ENCODE results near the gene RUNX2. TPM values are rescaled to one million over a fixed set of nuclear protein-coding genes. Genes with fewer than 3 reads are reported as not detected.

RUNX2 gene
- polyA plus RNA-seq, 1 of the 3 experiments (the other 2 are of a cell fraction), result 4.4 TPM

DNA sequence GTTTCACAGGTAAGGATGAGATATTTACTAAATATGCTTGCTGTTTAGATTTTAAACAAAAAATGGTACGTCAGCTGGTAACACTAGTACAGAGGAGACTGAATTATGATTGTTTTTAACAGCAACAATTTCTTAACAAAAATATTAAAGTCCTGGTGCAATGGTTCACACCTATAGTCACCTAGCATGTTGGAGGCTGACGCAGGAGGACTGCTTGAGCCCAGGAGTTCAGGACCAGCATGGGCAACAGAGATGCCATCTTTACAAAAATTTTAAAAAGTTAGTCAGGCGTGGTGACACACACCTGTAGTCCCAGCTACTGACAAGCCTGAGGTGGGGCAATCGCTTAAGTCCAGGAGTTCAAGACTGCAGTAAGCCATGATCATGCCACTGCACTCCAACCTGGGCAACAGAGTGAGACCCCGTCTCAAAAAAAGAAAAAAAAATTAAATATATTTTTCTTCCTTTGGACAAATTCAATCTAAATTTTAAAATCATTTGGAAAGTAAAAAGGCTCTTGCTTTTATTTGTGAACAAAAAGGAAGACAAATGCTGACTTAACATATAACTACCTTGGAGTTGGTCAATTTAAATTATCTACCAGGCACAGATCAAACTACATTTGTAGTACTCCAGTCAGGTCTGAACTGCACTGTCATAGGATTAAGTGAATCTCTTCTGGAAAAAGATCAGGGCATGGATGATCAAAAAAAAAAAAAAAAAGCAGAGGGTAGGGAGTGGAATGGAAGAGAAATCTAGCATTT lies 38.2 kb upstream of the RUNX2 start:
- no peaks in the 10 kb centered on the region for H4K20me1 ChIP-seq (ENCODE audit: insufficient read depth)
- no peak overlapping the region for H3K4me2 ChIP-seq
- H3F3A ChIP-seq (replicated peaks; ENCODE audit: insufficient read depth), result no peaks in the 10 kb centered on the region
- no peaks in the 10 kb centered on the region for H3K4me1 ChIP-seq (ENCODE audit: control insufficient read depth in 1 of 2, insufficient read depth in 2 of 2, low read depth in 1 of 2, low read length in 1 of 2)
- DNase-seq, result no peak
- ChIA-PET CTCF (no interaction called here), POLR2A (no interaction called here)
- 93% methylated on average over 5 of the region's 5 CpGs for WGBS (ENCODE audit: low lambda C conversion rate)
- no peaks in the 10 kb centered on the region for H3K36me3 ChIP-seq (replicated peaks in 1 of 2; ENCODE audit: control insufficient read depth in 1 of 2, insufficient read depth in 2 of 2, low read length in 1 of 2)
- H2AFZ ChIP-seq (ENCODE audit: low read depth), result no peak overlapping the region
- TF ChIP-seq ELF1 (IDR thresholded peaks at IDR 0.05), result no peak
- no peak for TF ChIP-seq POLR2AphosphoS5 (IDR thresholded peaks at IDR 0.05; ENCODE audit: low read depth, low read length)
- no peak for TF ChIP-seq TEAD4 (IDR thresholded peaks at IDR 0.05; ENCODE audit: borderline replicate concordance, insufficient read depth)
- TF ChIP-seq SIN3A (IDR thresholded peaks at IDR 0.05; ENCODE audit: borderline replicate concordance, low read depth, low read length), result no peak
- no peak for TF ChIP-seq FOXJ3 (CRISPR knock-in tag; IDR thresholded peaks at IDR 0.05)
- TF ChIP-seq FOSL2 (IDR thresholded peaks at IDR 0.05; ENCODE audit: borderline replicate concordance, low read depth), result no peak
- TF ChIP-seq, protein P1, sequence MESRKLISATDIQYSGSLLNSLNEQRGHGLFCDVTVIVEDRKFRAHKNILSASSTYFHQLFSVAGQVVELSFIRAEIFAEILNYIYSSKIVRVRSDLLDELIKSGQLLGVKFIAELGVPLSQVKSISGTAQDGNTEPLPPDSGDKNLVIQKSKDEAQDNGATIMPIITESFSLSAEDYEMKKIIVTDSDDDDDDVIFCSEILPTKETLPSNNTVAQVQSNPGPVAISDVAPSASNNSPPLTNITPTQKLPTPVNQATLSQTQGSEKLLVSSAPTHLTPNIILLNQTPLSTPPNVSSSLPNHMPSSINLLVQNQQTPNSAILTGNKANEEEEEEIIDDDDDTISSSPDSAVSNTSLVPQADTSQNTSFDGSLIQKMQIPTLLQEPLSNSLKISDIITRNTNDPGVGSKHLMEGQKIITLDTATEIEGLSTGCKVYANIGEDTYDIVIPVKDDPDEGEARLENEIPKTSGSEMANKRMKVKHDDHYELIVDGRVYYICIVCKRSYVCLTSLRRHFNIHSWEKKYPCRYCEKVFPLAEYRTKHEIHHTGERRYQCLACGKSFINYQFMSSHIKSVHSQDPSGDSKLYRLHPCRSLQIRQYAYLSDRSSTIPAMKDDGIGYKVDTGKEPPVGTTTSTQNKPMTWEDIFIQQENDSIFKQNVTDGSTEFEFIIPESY (IDR thresholded peaks at IDR 0.05; ENCODE audit: borderline replicate concordance, low read depth), result no peak
- no peak for TF ChIP-seq EZH2phosphoT487 (IDR thresholded peaks at IDR 0.05; ENCODE audit: borderline replicate concordance, low read depth)
- no peaks in the 10 kb centered on the region for H3K9me2 ChIP-seq
- no peaks in the 10 kb centered on the region for H3K27me3 ChIP-seq (ENCODE audit: insufficient read depth)
- no peaks in the 10 kb centered on the region for H3K79me2 ChIP-seq (ENCODE audit: insufficient read depth)
- H3K9ac ChIP-seq, result no peak overlapping the region
- no peak overlapping the region for H3K27ac ChIP-seq (ENCODE audit: low read depth in 2 of 2, low read length in 1 of 2)
- no peak overlapping the region for H3K4me3 ChIP-seq (ENCODE audit: low read depth in 2 of 2, low read length in 1 of 2)
- 0 out of 2 replicates have a peak, but pooled peaks cover 4% of the 10 kb centered on the region for H3K9me3 ChIP-seq

DNA sequence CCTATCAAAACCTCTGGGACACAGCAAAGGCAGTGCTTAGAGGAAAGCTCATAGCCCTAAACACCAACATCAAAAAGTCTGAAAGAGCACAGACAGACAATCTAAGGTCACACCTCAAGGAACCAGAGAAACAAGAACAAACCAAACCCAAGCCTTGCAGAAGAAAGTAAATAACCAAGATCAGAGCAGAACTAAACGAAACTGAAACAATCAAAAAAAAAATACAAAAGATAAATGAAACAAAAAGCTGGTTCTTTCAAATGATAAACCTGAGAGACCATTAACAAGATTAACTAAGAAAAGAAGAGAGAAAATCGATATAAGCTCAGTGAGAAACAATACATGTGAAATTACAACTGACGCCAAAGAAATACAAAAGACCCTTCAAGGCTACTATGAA lies 34.8 kb upstream of the RUNX2 start:
- ChIA-PET POLR2A (no interaction called here), CTCF (no interaction called here)
- H3K4me3 ChIP-seq (ENCODE audit: low read depth in 2 of 2, low read length in 1 of 2), result no peak overlapping the region
- H3K27ac ChIP-seq (ENCODE audit: low read depth in 2 of 2, low read length in 1 of 2), result no peak overlapping the region
- H3K36me3 ChIP-seq (replicated peaks in 1 of 2; ENCODE audit: control insufficient read depth in 1 of 2, insufficient read depth in 2 of 2, low read length in 1 of 2), result no peaks in the 10 kb centered on the region
- H3K9me2 ChIP-seq, result no peaks in the 10 kb centered on the region
- H3K4me1 ChIP-seq (ENCODE audit: control insufficient read depth in 1 of 2, insufficient read depth in 2 of 2, low read depth in 1 of 2, low read length in 1 of 2), result no peaks in the 10 kb centered on the region
- no peak overlapping the region for H3K4me2 ChIP-seq
- no peaks in the 10 kb centered on the region for H3F3A ChIP-seq (replicated peaks; ENCODE audit: insufficient read depth)
- no peak for DNase-seq
- H3K27me3 ChIP-seq (ENCODE audit: insufficient read depth), result no peaks in the 10 kb centered on the region
- H2AFZ ChIP-seq (ENCODE audit: low read depth), result no peak overlapping the region
- no peak overlapping the region for H3K9ac ChIP-seq
- H4K20me1 ChIP-seq (ENCODE audit: insufficient read depth), result no peaks in the 10 kb centered on the region
- no peaks in the 10 kb centered on the region for H3K79me2 ChIP-seq (ENCODE audit: insufficient read depth)
- whole genome bisulfite sequencing (ENCODE audit: low lambda C conversion rate), result 59% methylated on average over 3 of the region's 3 CpGs
- H3K9me3 ChIP-seq, result 0 out of 2 replicates have a peak, but pooled peaks cover 4% of the 10 kb centered on the region
- TF ChIP-seq NFIC (IDR thresholded peaks at IDR 0.05; ENCODE audit: borderline replicate concordance) (no peak), EZH2phosphoT487 (IDR thresholded peaks at IDR 0.05; ENCODE audit: borderline replicate concordance, low read depth) (no peak), REST (IDR thresholded peaks at IDR 0.05; ENCODE audit: low read depth, low read length) (no peak), YY1 (IDR thresholded peaks at IDR 0.05; ENCODE audit: low read depth) (no peak), EP300 (IDR thresholded peaks at IDR 0.05; ENCODE audit: borderline replicate concordance in 1 of 2, low read depth in 1 of 2, low read length in 1 of 2) (no peak), RAD21 (IDR thresholded peaks at IDR 0.05; ENCODE audit: low read length) (no peak), TAF1 (IDR thresholded peaks at IDR 0.05; ENCODE audit: borderline replicate concordance, low read depth, low read length) (no peak), TCF12 (IDR thresholded peaks at IDR 0.05) (no peak), USF2 (IDR thresholded peaks at IDR 0.05; ENCODE audit: borderline replicate concordance, low read depth, low read length) (no peak), JUND (IDR thresholded peaks at IDR 0.05) (no peak), CHD2 (IDR thresholded peaks at IDR 0.05; ENCODE audit: low read length, partially characterized antibody) (no peak), GABPA (IDR thresholded peaks at IDR 0.05; ENCODE audit: low read depth) (no peak)
- TF ChIP-seq, protein P1 (IDR thresholded peaks at IDR 0.05; ENCODE audit: borderline replicate concordance, low read depth), result no peak
